Smooth muscle cell of the umbilical artery (primary cell): ENCODE measurements around the gene CHPF2. TPM values are rescaled to one million over a fixed set of nuclear protein-coding genes. Genes with fewer than 3 reads are reported as not detected.

ENCODE experiments used
- total RNA-seq: library from RNA; depleted of rRNA; stranded (reverse); fragments of >200 nt; gene quantifications from 2 replicates; pipeline ENCODE4 v1.2.3, GENCODE V29; 2014

The CHPF2 gene
- total RNA-seq, result 158 and 194 TPM in 2 replicates

GRCh38 chr7:151232091-151232916 lies at the start of gene CHPF2:
TSS of gene CHPF2 (plus strand) at chr7:151232483. CDS start at chr7:151234012, 1,529 bp downstream.

GRCh38 chr7:151186640-151187408 lies 45.5 kb upstream of the CHPF2 start, which contains the start of gene ASB10:
TSS of gene ASB10 (minus strand) at chr7:151187250. CDS start at chr7:151187130, 120 bp downstream.

GRCh38 chr7:151210087-151210854 lies 22.0 kb upstream of the CHPF2 start, which contains the start of gene H2BK1:
TSS of gene H2BK1 (minus strand) at chr7:151210488. CDS start at chr7:151210318, 170 bp downstream.

GRCh38 chr7:151226875-151227782 lies 5.2 kb upstream of the CHPF2 start, which contains the start of gene ABCF2:
TSS of gene ABCF2 (minus strand) at chr7:151227205. CDS start at chr7:151226458, 747 bp downstream.

GRCh38 chr7:151248346-151249033 lies 16.2 kb downstream of the CHPF2 start, which contains the start of gene SMARCD3:
TSS of gene SMARCD3 (minus strand) at chr7:151248694. CDS start at chr7:151248562, 132 bp downstream.

Other genes with a start within 250 kb of the CHPF2 start
- 2.1 and 6.5 TPM in 2 replicates for gene NOS3, start 241.5 kb upstream of the CHPF2 start, total RNA-seq
- gene ATG9B, start 208.0 kb upstream of the CHPF2 start, total RNA-seq, result 1.6 and 2.1 TPM in 2 replicates
- 38.6 and 45.9 TPM in 2 replicates for gene ABCB8, start 204.0 kb upstream of the CHPF2 start, total RNA-seq
- 0.05 TPM in 1 of 2 replicates, not detected in the other for gene ASIC3, start 184.0 kb upstream of the CHPF2 start, total RNA-seq
- gene CDK5, start 174.6 kb upstream of the CHPF2 start, total RNA-seq, result 21.5 and 34.1 TPM in 2 replicates
- 92.3 and 104 TPM in 2 replicates for gene SLC4A2, start 172.9 kb upstream of the CHPF2 start, total RNA-seq
- 62.7 and 88.8 TPM in 2 replicates for gene FASTK, start 151.7 kb upstream of the CHPF2 start, total RNA-seq
- gene TMUB1, start 149.0 kb upstream of the CHPF2 start, total RNA-seq, result 20.2 and 25.5 TPM in 2 replicates
- 44.2 and 84.8 TPM in 2 replicates for gene AGAP3, start 146.0 kb upstream of the CHPF2 start, total RNA-seq
- not detected in 2 replicates for gene GBX1, start 64.8 kb upstream of the CHPF2 start, total RNA-seq
- not detected in 2 replicates for gene ASB10, start 45.2 kb upstream of the CHPF2 start, total RNA-seq
- gene H2BK1, start 22.0 kb upstream of the CHPF2 start, total RNA-seq, result not detected in 2 replicates
- gene ABCF2, start 5.3 kb upstream of the CHPF2 start, total RNA-seq, result 71.6 and 85.4 TPM in 2 replicates
- gene SMARCD3, start 16.2 kb downstream of the CHPF2 start, total RNA-seq, result 25.7 and 41.3 TPM in 2 replicates
- gene NUB1, start 109.3 kb downstream of the CHPF2 start, total RNA-seq, result 31.8 and 47.6 TPM in 2 replicates
- gene WDR86, start 177.6 kb downstream of the CHPF2 start, total RNA-seq, result 8.6 TPM in 1 of 2 replicates, not detected in the other
- gene CRYGN, start 207.7 kb downstream of the CHPF2 start, total RNA-seq, result not detected in 2 replicates